Measurements from ENCODE around the gene KIF13A. TPM values are rescaled to one million over a fixed set of nuclear protein-coding genes. Genes with fewer than 3 reads are reported as not detected.

Gene KIF13A
- total and polyA plus RNA-seq, 10 donors = 3.7 to 32.0 (median 19.9) TPM

DNA sequence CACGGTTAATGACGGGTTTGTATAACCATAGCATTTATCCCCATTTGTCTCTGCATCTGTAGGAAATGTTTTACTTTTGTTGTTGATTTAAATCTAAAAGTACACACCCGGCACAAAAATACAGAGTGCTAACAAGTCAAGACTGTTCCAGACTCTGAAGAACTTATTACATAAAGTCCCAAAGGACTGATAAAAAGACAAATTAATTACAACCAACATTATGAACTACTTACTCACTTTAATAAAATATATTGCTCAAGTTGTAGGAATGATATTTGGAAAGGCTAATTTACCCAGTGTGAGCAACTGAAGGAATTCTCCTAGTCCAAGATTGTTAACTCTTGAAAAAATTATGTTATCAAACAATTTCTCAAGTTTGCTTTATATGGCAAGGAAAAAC, 115.6 kb downstream of the KIF13A start:
- Histone ChIP-seq H3K27me3 (replicated peaks in 1 of 7) (no peaks in the 10 kb centered on the region), H3K9me3 (no peaks in the 10 kb centered on the region), H3K36me3 (peaks cover 0 to 8% (median 0%) of the 10 kb centered on the region in 6 donors), H3K4me3 (no peak overlapping the region), H3K27ac (no peak overlapping the region), H3K4me1 (peaks cover 0 to 20% (median 9%) of the 10 kb centered on the region in 6 donors)
- TF ChIP-seq, protein P1, sequence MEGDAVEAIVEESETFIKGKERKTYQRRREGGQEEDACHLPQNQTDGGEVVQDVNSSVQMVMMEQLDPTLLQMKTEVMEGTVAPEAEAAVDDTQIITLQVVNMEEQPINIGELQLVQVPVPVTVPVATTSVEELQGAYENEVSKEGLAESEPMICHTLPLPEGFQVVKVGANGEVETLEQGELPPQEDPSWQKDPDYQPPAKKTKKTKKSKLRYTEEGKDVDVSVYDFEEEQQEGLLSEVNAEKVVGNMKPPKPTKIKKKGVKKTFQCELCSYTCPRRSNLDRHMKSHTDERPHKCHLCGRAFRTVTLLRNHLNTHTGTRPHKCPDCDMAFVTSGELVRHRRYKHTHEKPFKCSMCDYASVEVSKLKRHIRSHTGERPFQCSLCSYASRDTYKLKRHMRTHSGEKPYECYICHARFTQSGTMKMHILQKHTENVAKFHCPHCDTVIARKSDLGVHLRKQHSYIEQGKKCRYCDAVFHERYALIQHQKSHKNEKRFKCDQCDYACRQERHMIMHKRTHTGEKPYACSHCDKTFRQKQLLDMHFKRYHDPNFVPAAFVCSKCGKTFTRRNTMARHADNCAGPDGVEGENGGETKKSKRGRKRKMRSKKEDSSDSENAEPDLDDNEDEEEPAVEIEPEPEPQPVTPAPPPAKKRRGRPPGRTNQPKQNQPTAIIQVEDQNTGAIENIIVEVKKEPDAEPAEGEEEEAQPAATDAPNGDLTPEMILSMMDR (IDR thresholded peaks at IDR 0.05 in 8 of 11, conservative IDR thresholded peaks at IDR 0.05 in 3 of 11) = no peak
- TF ChIP-seq POLR2A (IDR thresholded peaks at IDR 0.05) (no peak), POLR2AphosphoS5 (IDR thresholded peaks at IDR 0.05) (no peak)
- DNase-seq = no peak
- 94 to 99% (median 96%) methylated on average over 3 of the region's 3 CpGs for WGBS, 5 donors
- intact Hi-C loops (cut with DNase I; ENCODE audit: low total_unique reads) = no loop called here

DNA sequence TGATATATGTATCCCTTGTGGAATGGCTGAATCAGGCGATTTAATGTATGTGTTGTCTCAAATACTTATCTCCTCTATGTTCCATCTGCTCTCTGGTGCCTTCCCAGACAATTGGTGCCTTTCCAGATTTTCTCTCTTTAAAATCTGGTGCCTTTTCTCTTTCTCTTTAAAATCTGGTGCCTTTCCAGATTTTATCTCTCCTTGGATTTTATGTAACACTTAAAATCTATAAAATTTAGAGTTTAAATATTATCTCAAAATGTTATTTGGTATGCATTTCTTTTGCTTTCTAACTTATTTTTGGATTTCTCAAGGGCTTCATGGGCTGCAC, 116.3 kb downstream of the KIF13A start:
- TF ChIP-seq, protein P1 (IDR thresholded peaks at IDR 0.05 in 8 of 11, conservative IDR thresholded peaks at IDR 0.05 in 3 of 11) = no peak
- TF ChIP-seq POLR2A (IDR thresholded peaks at IDR 0.05) (no peak), POLR2AphosphoS5 (IDR thresholded peaks at IDR 0.05) (no peak)
- Histone ChIP-seq H3K4me1 (peaks cover 0 to 20% (median 9%) of the 10 kb centered on the region in 6 donors), H3K36me3 (peaks cover 0 to 8% (median 0%) of the 10 kb centered on the region in 6 donors), H3K27me3 (replicated peaks in 1 of 7) (no peaks in the 10 kb centered on the region), H3K27ac (no peak overlapping the region), H3K9me3 (no peaks in the 10 kb centered on the region), H3K4me3 (no peak overlapping the region)
- DNase-seq = no peak
- WGBS, 5 donors = 83 to 100% (median 95%) methylated on average over 1 of the region's 1 CpG
- intact Hi-C loops (cut with DNase I; ENCODE audit: low total_unique reads) = no loop called here

DNA sequence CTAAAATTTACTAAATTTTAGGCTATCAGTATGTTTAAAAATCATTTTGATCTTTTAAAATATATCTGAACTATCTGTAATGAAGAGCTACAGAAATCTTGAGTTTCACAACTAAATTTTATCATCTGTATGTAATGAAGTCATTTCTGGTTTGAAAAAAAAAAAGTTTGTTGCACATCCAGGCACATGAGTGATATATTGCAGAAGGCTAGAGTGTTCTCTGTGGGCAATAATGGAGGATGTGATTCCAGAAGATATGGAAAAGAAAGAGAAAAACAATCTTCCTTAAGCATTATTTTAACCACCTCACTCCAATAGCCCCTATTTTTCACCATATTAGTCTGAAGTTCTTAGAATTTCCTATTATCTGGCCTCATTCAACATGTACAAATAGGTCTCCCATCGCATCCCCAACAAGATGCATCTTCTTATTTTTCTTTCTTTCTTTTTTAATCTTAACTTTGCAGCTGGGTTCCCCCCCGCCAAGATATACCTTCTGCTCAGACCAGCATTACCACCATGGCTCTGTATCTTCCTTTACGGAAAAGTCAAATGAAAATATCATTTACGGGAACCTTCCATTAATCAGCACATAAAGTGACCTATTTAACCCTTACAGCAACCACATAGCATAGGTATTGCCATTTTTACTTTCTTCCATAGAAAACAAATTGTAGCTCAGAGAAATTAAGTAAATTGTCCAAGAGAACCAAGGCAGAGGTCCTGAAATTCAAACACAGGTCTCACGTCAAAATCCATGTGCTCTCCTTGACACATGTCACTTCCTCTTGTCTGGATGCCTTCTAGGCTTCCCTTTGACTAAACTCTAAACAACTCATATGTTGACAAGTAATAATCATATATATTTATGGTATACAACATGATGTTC, 116.9 kb downstream of the KIF13A start:
- DNase-seq = no peak
- WGBS, 5 donors = 77 to 95% (median 89%) methylated on average over 5 of the region's 5 CpGs
- Histone ChIP-seq H3K9me3 (no peaks in the 10 kb centered on the region), H3K4me1 (peaks cover 0 to 20% (median 9%) of the 10 kb centered on the region in 6 donors), H3K27ac (no peak overlapping the region), H3K4me3 (no peak overlapping the region), H3K36me3 (peaks cover 0 to 8% (median 0%) of the 10 kb centered on the region in 6 donors), H3K27me3 (replicated peaks in 1 of 7) (no peaks in the 10 kb centered on the region)
- TF ChIP-seq, protein P1 (IDR thresholded peaks at IDR 0.05 in 8 of 11, conservative IDR thresholded peaks at IDR 0.05 in 3 of 11) = no peak
- TF ChIP-seq POLR2A (IDR thresholded peaks at IDR 0.05) (no peak), POLR2AphosphoS5 (IDR thresholded peaks at IDR 0.05) (no peak)
- intact Hi-C loops (cut with DNase I; ENCODE audit: low total_unique reads) = no loop called here

DNA sequence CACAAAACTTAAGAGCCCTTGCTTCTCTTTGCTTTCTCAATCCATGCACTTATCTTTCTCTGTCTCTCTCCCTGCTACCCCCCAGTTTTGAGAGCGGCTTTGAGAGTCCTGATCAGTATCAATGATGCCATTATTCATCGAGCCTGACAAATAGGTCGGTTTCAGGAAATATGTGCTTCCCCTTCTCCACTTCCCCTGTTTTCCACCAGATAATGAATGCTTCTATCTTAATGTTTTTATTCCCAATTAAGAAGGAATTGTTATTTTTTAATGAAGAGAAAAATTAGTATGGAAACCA, 117.7 kb downstream of the KIF13A start:
- no peak for TF ChIP-seq POLR2A (IDR thresholded peaks at IDR 0.05)
- TF ChIP-seq, protein P1 (IDR thresholded peaks at IDR 0.05 in 8 of 11, conservative IDR thresholded peaks at IDR 0.05 in 3 of 11) = no peak
- TF ChIP-seq POLR2AphosphoS5 (IDR thresholded peaks at IDR 0.05) = no peak
- Histone ChIP-seq H3K4me3 (no peak overlapping the region), H3K36me3 (peaks cover 0 to 8% (median 0%) of the 10 kb centered on the region in 6 donors), H3K27me3 (replicated peaks in 1 of 7) (no peaks in the 10 kb centered on the region), H3K9me3 (no peaks in the 10 kb centered on the region), H3K27ac (no peak overlapping the region), H3K4me1 (peaks cover 0 to 20% (median 9%) of the 10 kb centered on the region in 6 donors)
- intact Hi-C loops (cut with DNase I; ENCODE audit: low total_unique reads) = no loop called here
- WGBS, 5 donors = 18 to 30% (median 26%) methylated on average over 3 of the region's 3 CpGs
- no peak for DNase-seq

Measured in spleen (tissue), 11 donors.